ENCODE results near the gene MTHFD1.

- TF ChIP-seq GATA2 (IDR thresholded peaks at IDR 0.05; ENCODE audit: low read depth, low read length) (0 out of 2 replicates have a peak, but pooled peaks have one; percentile 11), GATA3 (IDR thresholded peaks at IDR 0.05; ENCODE audit: low read depth, low read length) (no peak)
Measured at GRCh38 chr14:64496764-64497163, 108.6 kb downstream of the MTHFD1 start.
